HEK293 (cell line): ENCODE measurements around the gene ROCK1.

Experiments
- ATF2 ChIP-seq: fragments of 450-650 bp; formaldehyde crosslinking; IDR thresholded peaks from 2 replicates; pipeline ENCODE4 v1.5.1; 2016; ENCODE audit warnings: missing biosample characterization, missing genetic modification characterization, low read depth
- CTCF ChIP-seq: fragments of 450-650 bp; formaldehyde crosslinking; IDR thresholded peaks from 2 replicates; pipeline ENCODE4 v1.5.1; 2016; ENCODE audit warnings: missing biosample characterization, missing genetic modification characterization
- RBAK ChIP-seq: fragments of 450-650 bp; formaldehyde crosslinking; IDR thresholded peaks from 2 replicates; pipeline ENCODE4 v1.5.1; 2016; ENCODE audit warnings: missing biosample characterization, missing genetic modification characterization
- ZBTB11 ChIP-seq: fragments of 450-650 bp; formaldehyde crosslinking; conservative IDR thresholded peaks from 2 replicates; pipeline ENCODE4 v1.5.1; 2016; ENCODE audit warnings: low read depth, missing biosample characterization, missing genetic modification characterization
- ZBTB44 ChIP-seq: fragments of 450-650 bp; IDR thresholded peaks from 2 replicates; pipeline ENCODE4 v1.5.1; 2018; ENCODE audit warnings: missing biosample characterization, mild to moderate bottlenecking, missing genetic modification characterization
- ZEB2 ChIP-seq: fragments of 450-650 bp; formaldehyde crosslinking; IDR thresholded peaks from 2 replicates; pipeline ENCODE4 v1.5.1; 2016; ENCODE audit warnings: missing biosample characterization, missing genetic modification characterization
- ZNF146 ChIP-seq: fragments of 450-650 bp; formaldehyde crosslinking; IDR thresholded peaks from 2 replicates; pipeline ENCODE4 v1.5.1; 2016; ENCODE audit warnings: missing biosample characterization, missing genetic modification characterization
- ZNF175 ChIP-seq: fragments of 450-650 bp; formaldehyde crosslinking; IDR thresholded peaks from 2 replicates; pipeline ENCODE4 v1.5.1; 2016; ENCODE audit warnings: missing biosample characterization, missing genetic modification characterization
- ZNF280C ChIP-seq: fragments of 450-650 bp; formaldehyde crosslinking; IDR thresholded peaks from 2 replicates; pipeline ENCODE4 v1.5.1; 2016; ENCODE audit warnings: missing biosample characterization, missing genetic modification characterization
- ZNF292 ChIP-seq: fragments of 450-650 bp; formaldehyde crosslinking; IDR thresholded peaks from 2 replicates; pipeline ENCODE4 v1.5.1; 2016; ENCODE audit warnings: low read depth, missing biosample characterization, missing genetic modification characterization, borderline replicate concordance
- ZNF311 ChIP-seq: fragments of 450-650 bp; formaldehyde crosslinking; IDR thresholded peaks from 2 replicates; pipeline ENCODE4 v1.5.1; 2017; ENCODE audit warnings: missing biosample characterization, missing genetic modification characterization, borderline replicate concordance
- ZNF513 ChIP-seq: fragments of 450-650 bp; IDR thresholded peaks from 2 replicates; pipeline ENCODE4 v1.5.1; 2018; ENCODE audit warnings: missing biosample characterization, missing genetic modification characterization
- ZNF529 ChIP-seq: fragments of 450-650 bp; formaldehyde crosslinking; IDR thresholded peaks from 2 replicates; pipeline ENCODE4 v1.5.1; 2017; ENCODE audit warnings: missing genetic modification characterization, missing biosample characterization; ENCODE audit not compliant: insufficient replicate concordance

- TF ChIP-seq ZNF529 (tag by site-specific recombination) (no peak), ZNF311 (tag by site-specific recombination) (no peak), ZEB2 (tag by site-specific recombination) (no peak), ZNF146 (tag by site-specific recombination) (no peak), ZNF280C (no peak), RBAK (tag by site-specific recombination) (no peak), CTCF (no peak), ZNF175 (tag by site-specific recombination) (no peak), ZBTB44 (tag by site-specific recombination) (no peak), ATF2 (tag by site-specific recombination) (no peak), ZNF292 (no peak), ZBTB11 (no peak), ZNF513 (no peak)
Observed at GRCh38 chr18:21064347-21064746, 47.3 kb downstream of the ROCK1 start.
